Stomach (tissue), 4 donors: ENCODE measurements around the gene U2AF1.
"Not testable (repeated sequence)": the region's sequence is repeated elsewhere in the genome, so short reads cannot be mapped to it uniquely, and the experiment has no call there.

ENCODE experiments used
- EP300 ChIP-seq: sonication (generic); formaldehyde crosslinking; IDR thresholded peaks from one replicate; pipeline ENCODE4 v1.6.1; 2017; ENCODE audit warnings: antibody characterized with exemption
- POLR2AphosphoS5 ChIP-seq, 3 donors: sonication (generic); formaldehyde crosslinking; IDR thresholded peaks; one replicate each; pipeline ENCODE4 v1.6.1; 2016; ENCODE audit warnings: antibody characterized with exemption in 3 of 3
- TF ChIP-seq, protein P1 (sequence below), 7 experiments: fragments of 450-650 bp in 4 of 7; fragments of 200-600 bp in 3 of 7; sonication (generic) in 3 of 7; IDR thresholded peaks; one replicate each; pipeline ENCODE4 v1.5.1; 2016 to 2019; ENCODE audit warnings: antibody characterized with exemption in 7 of 7, control low read depth in 2 of 7, mild to moderate bottlenecking in 1 of 7

DNA sequence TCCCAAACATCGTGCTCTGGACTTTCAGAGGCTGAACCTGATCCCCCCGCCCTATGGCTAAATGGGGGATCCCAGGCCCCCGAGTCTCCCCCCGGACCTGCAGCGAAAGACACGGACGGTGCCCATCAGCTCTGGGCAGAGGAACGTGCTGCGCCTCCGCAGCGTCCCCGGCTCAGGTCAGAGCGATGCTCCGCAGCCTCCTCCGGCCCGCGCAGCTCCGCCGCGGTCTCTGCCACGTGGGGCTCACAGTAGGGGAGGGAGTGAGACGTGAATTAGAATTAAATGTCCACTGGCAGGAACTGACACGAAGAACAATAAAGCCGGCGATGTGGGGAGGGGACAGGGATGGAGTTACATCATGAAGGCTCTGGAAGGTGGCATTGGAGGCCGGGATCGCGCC is 30.7 kb downstream of the U2AF1 start:
- TF ChIP-seq, protein P1, sequence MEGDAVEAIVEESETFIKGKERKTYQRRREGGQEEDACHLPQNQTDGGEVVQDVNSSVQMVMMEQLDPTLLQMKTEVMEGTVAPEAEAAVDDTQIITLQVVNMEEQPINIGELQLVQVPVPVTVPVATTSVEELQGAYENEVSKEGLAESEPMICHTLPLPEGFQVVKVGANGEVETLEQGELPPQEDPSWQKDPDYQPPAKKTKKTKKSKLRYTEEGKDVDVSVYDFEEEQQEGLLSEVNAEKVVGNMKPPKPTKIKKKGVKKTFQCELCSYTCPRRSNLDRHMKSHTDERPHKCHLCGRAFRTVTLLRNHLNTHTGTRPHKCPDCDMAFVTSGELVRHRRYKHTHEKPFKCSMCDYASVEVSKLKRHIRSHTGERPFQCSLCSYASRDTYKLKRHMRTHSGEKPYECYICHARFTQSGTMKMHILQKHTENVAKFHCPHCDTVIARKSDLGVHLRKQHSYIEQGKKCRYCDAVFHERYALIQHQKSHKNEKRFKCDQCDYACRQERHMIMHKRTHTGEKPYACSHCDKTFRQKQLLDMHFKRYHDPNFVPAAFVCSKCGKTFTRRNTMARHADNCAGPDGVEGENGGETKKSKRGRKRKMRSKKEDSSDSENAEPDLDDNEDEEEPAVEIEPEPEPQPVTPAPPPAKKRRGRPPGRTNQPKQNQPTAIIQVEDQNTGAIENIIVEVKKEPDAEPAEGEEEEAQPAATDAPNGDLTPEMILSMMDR (IDR thresholded peaks at IDR 0.05): not testable (repeated sequence)
- not testable (repeated sequence) for TF ChIP-seq POLR2AphosphoS5 (IDR thresholded peaks at IDR 0.05); EP300
